ENCODE data around the gene SRGAP1.
"Not testable (repeated sequence)": the region's sequence is repeated elsewhere in the genome, so short reads cannot be mapped to it uniquely, and the experiment has no call there.

The SRGAP1 gene

DNA sequence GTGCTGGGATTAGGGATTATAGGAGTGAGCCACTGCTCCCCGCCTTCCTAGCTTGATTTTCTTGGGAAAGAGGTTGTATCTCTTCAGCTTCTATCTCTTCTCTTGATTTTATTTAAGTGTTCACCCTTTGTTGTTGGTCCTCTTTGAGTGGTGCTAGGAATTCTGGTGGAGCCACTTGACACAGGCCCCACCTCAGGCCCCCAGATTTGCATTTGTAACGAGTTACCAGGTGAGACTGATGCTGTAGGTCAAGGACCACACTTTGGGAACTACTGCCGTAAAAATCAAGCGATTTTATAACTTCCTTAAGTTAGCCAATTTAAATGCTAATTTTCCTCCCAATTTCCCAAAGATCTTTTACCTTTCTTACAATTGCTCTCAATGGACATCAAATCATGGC, 26.3 kb downstream of the SRGAP1 start:
- DNase-seq (ENCODE audit: low spot score), result no peak

DNA sequence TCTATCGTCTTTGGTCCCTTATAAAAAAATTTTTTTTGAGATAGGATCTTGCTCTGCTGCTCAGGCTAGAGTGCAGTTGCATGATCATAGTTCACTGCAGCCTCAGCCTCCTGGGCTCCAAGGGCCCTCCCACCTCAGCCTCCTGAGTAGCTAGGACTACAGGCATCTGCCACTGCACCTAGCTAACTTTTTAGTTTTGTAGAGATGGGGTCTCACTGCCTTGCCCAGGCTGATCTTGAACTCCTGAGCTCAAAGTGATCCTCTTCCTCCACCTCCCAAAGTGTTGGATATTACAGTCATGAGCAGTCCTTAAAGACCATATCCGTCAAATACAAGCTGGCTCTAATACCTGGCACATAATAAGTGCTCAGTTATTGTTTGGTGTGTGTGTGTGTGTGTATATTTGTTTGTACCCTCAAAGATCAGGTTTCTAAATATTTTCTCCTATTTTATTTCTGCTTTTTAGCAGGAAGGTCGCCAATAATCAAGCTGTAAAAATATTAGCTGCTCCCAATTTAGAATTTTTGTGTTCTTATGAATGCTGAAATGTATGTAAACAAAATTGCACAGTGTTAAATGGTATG, 30.5 kb downstream of the SRGAP1 start:
- DNase-seq (ENCODE audit: low spot score), result no peak

DNA sequence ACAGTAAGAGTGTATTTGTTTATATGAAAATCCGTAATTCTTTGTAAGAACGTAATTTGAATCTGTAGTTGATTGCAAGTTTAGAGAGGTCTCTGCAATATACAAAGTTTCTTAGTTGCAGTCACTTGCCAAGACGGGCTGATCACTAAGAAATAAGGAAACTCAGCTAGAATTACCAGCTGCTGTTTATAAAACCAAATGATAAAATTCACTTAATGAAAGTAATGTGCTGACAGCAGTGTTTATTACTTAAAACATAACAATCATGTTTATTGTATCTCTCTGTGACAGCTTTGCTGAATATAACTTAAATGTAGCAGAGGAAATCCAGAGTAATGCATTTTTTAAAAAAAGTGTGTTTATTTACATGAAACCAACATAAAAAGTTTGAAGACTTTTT, 31.2 kb downstream of the SRGAP1 start:
- no peak for DNase-seq (ENCODE audit: low spot score)

DNA sequence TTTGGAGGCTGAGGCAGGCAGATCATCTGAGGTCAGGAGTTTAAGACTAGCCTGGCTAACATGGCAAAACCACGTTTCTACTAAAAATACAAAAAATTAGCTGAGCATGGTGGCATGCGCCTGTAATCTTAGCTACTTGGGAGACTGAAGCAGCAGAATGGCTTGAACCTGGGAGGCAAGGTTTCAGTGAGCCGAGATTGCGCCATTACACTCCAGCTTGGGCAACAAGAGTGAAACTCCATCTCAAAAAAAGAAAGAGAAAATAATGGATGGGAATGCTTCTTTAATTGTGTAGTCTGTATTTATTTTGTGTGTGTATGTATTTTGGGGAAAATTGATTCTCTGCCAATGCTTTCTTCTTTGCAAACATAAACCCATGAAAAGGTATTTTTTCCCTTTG, 32.5 kb downstream of the SRGAP1 start:
- DNase-seq (ENCODE audit: low spot score), result no peak

DNA sequence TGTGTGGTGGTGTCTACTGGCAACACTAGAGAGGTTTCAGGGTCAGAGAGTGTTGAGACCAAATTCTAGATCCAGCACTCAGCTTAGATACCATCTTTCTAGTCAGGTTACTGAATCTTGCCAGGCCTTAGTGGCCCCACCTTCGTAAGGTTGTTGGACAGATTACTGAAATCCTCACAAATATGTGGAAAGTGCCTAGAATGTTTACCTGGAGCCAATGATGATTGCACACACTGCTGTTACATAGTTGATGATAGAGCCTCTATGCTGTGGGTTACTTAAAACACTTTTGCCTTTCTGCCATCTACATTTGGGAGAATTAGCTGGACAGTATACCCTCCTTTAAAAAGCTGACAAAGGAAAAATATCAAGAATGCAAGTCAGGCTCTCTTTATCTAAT, 33.2 kb downstream of the SRGAP1 start:
- DNase-seq (ENCODE audit: low spot score), result no peak

DNA sequence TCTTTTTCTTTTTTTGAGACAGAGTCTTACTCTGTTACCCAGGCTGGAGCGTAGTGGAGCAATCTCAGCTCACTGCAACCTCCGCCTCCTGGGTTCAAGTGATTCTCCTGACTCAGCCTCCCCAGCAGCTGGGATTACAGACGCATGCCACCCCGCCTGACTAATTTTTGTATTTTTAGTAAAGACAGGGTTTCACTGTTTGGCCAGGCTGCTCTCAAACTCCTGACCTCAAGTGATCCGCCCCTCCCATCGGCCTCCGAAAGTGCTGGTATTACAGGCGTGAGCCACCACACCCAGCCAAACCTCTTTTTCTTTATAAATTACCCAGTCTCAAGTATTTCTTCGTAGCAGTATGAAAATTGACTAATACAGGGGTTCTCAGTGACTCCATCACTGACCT, 35.7 kb downstream of the SRGAP1 start:
- not testable (repeated sequence) for DNase-seq (ENCODE audit: low spot score)

DNA sequence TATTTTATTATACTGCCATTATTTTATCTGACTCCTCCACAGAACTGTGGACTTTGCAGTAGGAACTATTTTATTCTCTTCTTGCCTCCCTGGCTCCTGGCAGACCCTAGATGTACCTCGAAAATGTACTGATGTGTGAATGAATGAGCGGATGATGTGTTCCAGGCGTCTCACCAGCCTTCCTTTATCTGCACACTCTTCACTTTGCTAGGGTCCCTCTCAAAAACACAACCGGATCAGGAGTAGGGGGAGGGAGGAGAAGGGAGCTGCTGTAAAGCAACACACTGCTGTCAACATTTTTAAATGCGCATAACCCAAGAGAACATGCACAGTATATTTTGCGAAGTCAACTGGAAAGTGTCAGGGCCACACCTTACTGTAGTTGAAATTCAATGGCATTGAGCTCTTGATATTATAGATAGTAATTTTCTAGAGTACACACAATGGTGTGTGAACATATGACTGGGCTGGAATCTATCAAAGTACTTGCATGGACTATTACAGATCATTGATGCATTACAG, 36.3 kb downstream of the SRGAP1 start:
- no peak for DNase-seq (ENCODE audit: low spot score)

DNA sequence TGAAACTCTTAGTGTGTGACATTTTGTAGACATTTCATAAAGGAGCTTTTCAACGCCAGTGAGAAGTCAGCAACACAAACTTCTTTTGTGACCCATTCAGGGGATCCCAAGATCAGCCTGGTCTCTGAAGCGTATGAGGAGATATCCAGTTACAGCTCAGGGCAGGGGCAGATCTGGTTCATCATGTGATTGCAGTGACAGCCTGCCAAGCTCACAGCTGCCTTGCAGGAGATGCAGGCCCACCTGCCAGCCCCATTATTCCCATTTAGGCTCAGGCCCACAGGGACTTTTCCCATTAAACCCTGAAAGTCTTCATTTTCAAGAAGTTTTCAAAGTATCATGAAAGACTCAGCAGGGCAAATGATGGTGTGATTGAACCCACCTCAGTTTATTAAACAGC, 38.3 kb downstream of the SRGAP1 start:
- DNase-seq (ENCODE audit: low spot score), result no peak

DNA sequence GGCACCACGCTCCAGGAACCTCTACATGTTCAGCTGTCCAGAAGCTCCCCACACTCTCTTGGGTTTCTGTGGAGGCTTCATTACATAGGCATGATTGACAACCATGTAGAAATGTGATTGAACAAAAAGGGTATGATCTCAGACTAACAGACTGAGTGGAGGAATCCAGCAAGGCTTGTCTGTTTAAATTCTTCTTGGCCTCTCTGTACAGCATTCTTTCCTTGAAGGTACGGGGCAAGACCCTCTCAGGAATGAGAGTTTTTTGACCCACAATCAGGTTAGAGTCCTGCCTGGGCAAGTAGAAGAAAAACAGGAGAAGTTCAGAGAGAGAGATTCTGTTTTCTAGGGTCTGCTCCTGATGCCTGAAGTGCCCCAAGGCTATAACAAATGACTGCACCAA, 40.9 kb downstream of the SRGAP1 start:
- no peak for DNase-seq (ENCODE audit: low spot score)

DNA sequence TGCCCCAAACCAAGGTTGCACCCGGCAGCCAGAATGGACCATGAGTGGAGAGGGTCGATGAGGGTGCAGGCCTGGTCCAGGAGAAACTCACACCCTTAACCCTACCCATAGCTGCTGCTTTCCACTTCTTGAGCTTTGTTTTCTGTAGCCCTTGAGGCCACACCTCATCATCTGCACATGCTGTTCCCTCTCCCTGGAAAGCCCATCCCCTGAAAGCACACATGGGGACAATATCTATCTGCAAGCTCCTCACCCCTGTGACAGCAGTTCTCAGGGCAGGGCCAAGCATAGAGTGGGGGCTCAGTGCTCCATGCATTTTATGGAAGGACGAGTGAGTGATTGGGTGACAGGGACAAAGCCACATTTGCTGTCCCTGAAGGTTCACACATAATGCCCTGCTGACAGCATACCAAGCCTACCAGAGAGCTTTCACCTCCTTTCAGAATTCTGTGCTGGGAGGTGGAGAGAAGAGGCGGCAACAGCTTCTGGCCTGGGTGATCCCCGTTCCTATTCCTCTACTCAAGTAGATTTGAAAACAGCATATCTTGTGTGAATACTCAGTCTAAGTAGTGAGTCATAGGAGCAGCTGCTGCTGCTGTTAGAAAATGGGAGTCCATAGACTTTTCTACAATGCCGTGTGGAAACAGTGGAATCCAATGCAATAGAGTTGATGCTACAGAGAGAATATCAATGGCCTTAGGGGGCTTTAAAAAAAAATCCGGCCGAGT, 44.6 kb downstream of the SRGAP1 start:
- DNase-seq (ENCODE audit: low spot score), result no peak

DNA sequence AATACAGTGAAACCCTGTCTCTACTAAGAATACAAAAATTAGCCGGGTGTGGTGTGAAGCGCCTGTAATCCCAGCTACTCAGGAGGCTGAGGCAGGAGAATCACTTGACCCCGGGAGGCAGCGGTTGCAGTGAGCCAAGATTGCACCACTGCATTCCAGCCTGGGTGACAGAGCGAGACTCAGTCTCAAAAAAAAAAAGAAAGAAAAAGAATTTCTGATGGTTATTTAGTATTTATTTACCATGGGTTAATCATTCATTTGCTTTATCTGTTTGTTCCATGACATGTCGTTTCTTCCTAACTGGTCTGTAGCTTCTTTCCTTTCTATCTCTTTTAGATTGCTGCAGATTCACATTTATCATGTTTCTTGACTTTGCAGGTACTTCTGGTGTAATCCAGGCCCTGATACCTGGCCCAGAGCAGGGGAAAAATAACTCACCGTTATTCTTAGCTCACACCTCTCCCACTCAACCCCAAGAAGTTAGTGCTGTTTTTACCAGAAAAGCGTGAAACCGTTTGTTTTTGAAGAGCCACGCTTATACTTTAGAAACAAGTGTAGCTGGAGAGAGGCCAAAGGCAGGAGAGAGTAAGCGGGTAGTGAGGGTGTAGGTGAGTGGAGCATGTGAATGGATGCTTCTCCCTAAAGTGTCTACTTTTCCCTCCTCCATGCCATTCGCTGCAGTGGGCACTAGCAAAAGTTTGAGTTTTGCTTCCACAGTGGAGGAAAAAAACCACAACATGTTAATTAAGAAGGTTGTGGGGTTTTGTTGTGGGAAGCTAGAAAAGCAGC, 45.4 kb downstream of the SRGAP1 start:
- DNase-seq (ENCODE audit: low spot score), result no peak

DNA sequence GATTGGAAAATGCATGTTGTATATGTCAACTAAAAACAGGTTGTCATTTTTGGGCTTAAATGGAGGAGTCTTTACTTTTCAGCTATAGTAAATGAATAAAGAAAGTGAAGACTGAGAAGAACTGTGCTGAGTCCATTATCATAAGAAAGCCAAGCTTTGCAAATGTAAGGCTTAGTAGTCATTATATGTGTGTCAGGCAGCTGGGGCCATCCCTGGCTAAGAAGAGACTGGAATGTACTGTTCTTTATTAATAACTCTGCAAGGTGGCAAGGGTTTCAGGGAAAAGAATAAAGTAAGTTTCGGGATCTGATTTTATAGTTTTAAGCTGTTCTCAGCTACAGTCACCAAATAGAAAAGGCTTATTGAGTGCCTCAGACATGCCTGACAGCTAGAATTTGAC, 48.7 kb downstream of the SRGAP1 start:
- DNase-seq (ENCODE audit: low spot score), result no peak

DNA sequence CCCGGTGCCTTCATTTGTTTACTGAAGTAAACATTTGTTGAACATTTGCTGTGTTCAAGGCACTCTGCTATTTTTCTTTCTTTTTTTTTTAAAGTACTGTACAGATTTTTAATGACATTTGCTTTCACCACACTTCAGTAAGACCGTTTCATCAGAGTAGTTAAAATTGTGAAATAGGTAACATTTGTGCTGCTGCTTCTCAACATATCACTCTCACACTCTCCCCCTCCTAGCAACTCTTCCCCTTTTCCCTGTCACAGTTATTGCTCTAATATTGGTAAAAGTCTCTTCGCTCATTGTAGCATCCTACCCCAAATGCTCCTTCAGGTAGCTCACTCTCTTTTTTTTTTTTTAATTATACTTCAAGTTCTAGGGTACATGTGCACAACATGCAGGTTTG, 49.6 kb downstream of the SRGAP1 start:
- DNase-seq (ENCODE audit: low spot score), result no peak

DNA sequence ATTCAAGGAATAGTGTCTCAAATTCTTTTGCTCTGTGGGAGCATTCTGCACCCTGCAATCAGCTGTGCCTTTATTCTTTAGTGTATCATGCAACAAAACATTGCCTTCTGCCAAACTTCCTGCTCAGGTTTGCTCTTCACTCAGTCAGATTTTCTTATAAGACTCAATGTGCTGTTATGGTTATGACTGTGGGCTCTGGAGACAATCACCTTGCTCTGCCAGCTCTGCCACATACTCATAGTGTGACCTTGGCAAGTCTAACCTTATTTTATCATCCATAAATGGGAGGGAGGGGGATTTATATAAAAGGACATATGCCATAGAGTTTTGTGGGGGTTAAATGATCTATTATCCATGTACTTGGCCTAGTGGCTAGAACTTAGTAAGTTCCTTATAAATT, 51.3 kb downstream of the SRGAP1 start:
- DNase-seq (ENCODE audit: low spot score), result no peak

DNA sequence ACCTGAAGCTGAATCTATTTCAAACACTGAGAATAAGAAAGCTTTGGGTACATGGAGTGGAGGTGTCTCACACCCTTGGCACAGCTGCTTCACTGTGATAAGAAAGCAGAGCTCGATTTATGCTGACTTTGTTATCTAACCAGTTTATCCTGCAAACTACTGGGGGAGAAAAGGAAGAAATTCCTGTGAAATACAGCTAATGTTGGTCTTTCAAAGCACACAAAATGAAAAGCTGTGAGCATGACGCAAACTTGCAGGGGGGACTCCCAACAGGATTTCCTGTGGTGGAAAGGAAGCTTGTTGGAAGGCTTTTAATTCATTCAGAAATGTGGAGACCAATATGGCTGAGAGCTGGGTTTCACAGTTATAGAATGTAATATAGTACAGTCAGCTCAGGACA, 53.4 kb downstream of the SRGAP1 start:
- DNase-seq (ENCODE audit: low spot score), result no peak

DNA sequence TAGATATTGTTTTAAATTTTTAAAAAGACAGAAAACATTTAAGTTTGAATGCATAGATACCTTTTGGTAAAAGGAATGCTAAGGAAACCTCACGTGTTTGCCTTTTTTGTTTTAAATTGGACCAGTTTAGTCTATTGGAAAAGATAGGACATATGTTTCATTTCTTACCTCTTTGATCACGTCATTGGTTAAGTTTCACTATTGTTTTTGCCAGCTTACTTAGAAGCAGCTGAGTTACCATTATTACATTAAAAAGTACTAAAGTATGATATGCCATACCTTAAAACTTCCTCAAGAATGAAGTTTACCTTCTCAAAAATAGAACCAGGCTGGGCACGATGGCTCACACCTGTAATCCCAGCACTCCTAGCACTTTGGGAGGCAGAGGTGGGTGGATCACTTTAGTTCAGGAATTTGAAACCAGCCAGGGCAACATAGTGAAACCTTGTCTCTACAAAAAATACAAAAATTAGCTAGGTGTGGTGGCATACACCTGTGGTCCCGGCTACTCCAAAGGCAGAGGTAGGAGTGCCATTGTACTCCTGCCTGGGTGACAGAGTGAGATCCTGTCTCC, 54.4 kb downstream of the SRGAP1 start:
- DNase-seq (ENCODE audit: low spot score), result no peak

DNA sequence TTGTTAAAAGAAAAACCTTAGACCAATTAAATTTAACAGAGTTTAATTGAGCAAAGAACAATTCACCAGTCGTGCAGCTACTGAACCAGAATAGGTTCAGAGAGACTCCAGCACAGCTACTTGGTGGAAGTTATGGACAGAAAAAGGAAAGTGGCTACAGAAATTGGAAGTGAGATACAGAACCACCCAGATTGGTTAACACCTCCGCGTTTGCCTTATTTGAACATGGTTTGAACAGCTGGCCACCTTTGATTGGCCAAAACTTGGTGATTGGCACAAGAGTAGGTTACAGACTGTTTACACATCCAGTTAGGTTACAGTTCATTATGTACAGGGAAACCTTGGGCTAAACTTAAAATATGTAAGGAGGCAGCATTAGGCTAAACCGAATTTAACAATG, 54.9 kb downstream of the SRGAP1 start:
- DNase-seq (ENCODE audit: low spot score), result no peak

DNA sequence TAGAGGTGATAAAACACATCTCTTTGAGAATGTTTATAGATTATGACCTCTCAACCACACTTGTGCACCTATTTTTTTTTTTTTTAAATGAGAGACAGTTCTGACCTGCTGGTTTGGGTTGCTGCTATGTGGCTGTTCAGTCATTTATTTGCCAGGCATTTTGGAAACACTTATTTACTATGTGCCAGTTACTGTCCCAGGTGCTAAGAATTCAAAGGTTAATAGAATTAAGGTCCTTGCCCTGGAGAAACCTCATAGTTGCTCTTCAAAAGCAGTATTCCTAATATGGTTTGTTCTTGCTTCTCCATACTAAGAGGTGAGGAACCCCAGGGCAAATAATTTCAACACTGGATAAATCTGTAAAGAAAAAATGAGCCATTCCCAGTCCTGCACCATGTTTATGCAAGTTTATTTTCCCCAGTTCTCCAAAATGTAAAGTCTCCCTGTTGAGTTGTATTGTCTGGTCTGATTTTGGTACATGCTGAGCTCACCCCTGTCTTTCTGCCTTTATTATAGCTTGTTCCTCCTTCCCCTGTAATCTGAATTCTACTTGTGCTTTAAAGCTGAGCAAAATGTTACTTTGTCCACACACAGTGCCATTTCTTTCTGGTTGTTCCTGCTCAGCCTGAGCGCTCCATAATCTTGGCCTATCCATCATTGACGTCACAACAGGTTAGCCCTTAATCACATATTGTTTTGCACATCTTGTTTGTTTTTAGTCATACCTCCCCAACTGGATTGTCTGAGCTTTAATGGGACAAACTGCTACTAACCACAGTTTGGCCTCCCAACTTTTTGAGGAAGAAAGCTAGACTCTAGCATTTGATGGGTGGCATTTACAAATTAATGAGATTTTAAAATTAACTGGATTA, 56.7 kb downstream of the SRGAP1 start:
- DNase-seq (ENCODE audit: low spot score), result no peak

DNA sequence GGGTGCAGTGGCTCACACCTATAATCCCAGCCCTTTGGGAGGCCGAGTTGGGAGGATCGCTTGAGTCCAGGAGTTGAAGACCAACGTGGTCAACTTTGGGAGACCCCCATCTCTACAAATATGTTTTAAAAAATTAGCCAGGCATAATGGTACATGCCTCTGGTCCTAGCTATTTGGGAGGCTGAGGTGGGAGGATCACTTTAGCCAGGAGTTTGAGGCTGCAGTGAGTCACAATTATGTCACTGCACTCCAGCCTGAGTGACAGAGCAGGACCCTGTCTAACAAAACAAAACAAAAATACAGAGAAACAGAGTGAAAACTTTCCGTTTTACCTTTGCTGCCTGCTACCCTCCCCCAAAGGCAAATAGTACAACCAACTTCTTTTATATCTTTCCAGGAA, 60.2 kb downstream of the SRGAP1 start:
- DNase-seq (ENCODE audit: low spot score), result no peak

DNA sequence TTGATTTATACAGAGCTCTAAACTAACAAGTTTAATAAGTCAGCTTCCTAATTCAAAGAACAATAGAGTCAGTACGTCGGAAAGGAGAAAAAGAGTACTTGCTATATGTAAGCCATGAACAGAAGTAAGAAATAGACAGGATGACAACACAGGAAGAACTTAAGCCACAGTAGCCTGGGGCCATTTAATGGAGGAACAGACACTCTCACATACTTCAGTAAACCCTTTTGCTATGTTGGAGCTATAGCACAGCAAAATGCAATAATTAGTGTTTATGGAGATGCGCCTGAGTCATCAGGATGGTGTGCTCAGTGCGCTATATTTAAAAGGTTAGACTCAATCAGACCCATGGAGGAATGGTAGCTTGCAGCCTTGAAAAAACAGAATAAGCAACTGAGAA, 61.0 kb downstream of the SRGAP1 start:
- DNase-seq (ENCODE audit: low spot score), result no peak

DNA sequence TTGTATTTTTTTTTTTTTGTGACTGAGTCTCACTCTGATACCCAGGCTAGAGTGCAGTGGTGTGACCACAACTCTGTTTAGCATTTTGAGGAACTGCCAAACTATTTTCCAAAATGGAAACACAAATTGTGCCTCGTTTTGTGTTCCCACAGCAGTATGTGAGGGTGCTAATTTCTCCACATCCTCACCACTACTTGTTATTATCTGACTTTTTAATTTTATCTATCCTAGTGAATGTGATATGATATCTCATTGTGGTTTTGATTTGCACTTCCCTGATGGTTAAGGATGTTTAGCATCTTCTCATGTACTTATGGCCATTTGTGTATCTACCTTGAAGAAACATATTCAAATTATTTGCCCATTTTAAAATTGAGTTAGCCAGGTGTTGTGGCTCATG, 62.4 kb downstream of the SRGAP1 start:
- DNase-seq (ENCODE audit: low spot score), result no peak

DNA sequence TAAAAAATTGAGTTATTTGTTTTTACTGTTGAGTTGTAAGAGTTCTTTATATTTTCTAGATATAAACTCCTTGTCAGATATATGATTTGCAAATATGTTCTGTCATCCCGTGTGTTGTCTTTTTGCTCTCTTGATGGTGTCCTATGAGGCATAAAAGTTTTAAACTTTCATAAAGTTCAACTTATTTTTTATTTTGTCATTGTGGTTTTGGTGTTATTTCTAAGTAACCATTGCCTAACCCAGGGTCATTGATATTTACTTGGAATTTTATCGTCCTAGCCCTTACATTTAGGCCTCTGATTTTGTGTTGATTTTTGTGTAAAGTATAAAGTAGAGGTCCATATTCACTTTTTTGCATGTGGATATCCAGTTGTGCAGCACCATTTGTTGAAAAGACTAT, 63.1 kb downstream of the SRGAP1 start:
- DNase-seq (ENCODE audit: low spot score), result no peak
